ENCODE results near the gene CELF2.

Gene CELF2

GRCh38 chr10:11230498-11231167 is 213.0 kb downstream of the CELF2 start:
- H3K4me1 ChIP-seq (ENCODE audit: insufficient read depth, low read length), result no peaks in the 10 kb centered on the region
- H3K27ac ChIP-seq (ENCODE audit: low read length), result no peak overlapping the region
- H3K9me3 ChIP-seq (ENCODE audit: insufficient read depth, low read depth, low read length), result no peaks in the 10 kb centered on the region
- no peak overlapping the region for H3K4me3 ChIP-seq (ENCODE audit: low read length)
- no peaks in the 10 kb centered on the region for H3K36me3 ChIP-seq (ENCODE audit: insufficient read depth, low read depth, low read length)
- H3K9ac ChIP-seq (ENCODE audit: low read depth, low read length), result no peak overlapping the region
- H3K27me3 ChIP-seq (ENCODE audit: insufficient read depth, low read length), result no peaks in the 10 kb centered on the region

GRCh38 chr10:11231285-11231684 is 213.6 kb downstream of the CELF2 start:
- H3K4me1 ChIP-seq (ENCODE audit: insufficient read depth, low read length), result no peaks in the 10 kb centered on the region
- no peak overlapping the region for H3K27ac ChIP-seq (ENCODE audit: low read length)
- H3K9me3 ChIP-seq (ENCODE audit: insufficient read depth, low read depth, low read length), result no peaks in the 10 kb centered on the region
- H3K36me3 ChIP-seq (ENCODE audit: insufficient read depth, low read depth, low read length), result no peaks in the 10 kb centered on the region
- H3K9ac ChIP-seq (ENCODE audit: low read depth, low read length), result no peak overlapping the region
- no peak overlapping the region for H3K4me3 ChIP-seq (ENCODE audit: low read length)
- H3K27me3 ChIP-seq (ENCODE audit: insufficient read depth, low read length), result no peaks in the 10 kb centered on the region

- Histone ChIP-seq H3K27me3 (ENCODE audit: insufficient read depth, low read length) (no peaks in the 10 kb centered on the region), H3K9me3 (ENCODE audit: insufficient read depth, low read depth, low read length) (no peaks in the 10 kb centered on the region), H3K9ac (ENCODE audit: low read depth, low read length) (no peak overlapping the region), H3K27ac (ENCODE audit: low read length) (no peak overlapping the region), H3K4me1 (ENCODE audit: insufficient read depth, low read length) (no peaks in the 10 kb centered on the region), H3K36me3 (ENCODE audit: insufficient read depth, low read depth, low read length) (no peaks in the 10 kb centered on the region), H3K4me3 (ENCODE audit: low read length) (no peak overlapping the region)
These were observed 214.7 kb downstream of the CELF2 start for GRCh38 chr10:11232222-11232961.

GRCh38 chr10:11234857-11235531 is 217.3 kb downstream of the CELF2 start:
- H3K4me3 ChIP-seq (ENCODE audit: low read length), result no peak overlapping the region
- H3K27ac ChIP-seq (ENCODE audit: low read length), result no peak overlapping the region
- no peaks in the 10 kb centered on the region for H3K27me3 ChIP-seq (ENCODE audit: insufficient read depth, low read length)
- H3K4me1 ChIP-seq (ENCODE audit: insufficient read depth, low read length), result no peaks in the 10 kb centered on the region
- H3K36me3 ChIP-seq (ENCODE audit: insufficient read depth, low read depth, low read length), result no peaks in the 10 kb centered on the region
- H3K9me3 ChIP-seq (ENCODE audit: insufficient read depth, low read depth, low read length), result no peaks in the 10 kb centered on the region
- H3K9ac ChIP-seq (ENCODE audit: low read depth, low read length), result no peak overlapping the region

GRCh38 chr10:11235771-11236170 is 218.1 kb downstream of the CELF2 start:
- Histone ChIP-seq H3K9me3 (ENCODE audit: insufficient read depth, low read depth, low read length) (no peaks in the 10 kb centered on the region), H3K27me3 (ENCODE audit: insufficient read depth, low read length) (no peaks in the 10 kb centered on the region), H3K4me1 (ENCODE audit: insufficient read depth, low read length) (no peaks in the 10 kb centered on the region), H3K27ac (ENCODE audit: low read length) (no peak overlapping the region), H3K4me3 (ENCODE audit: low read length) (no peak overlapping the region), H3K9ac (ENCODE audit: low read depth, low read length) (no peak overlapping the region), H3K36me3 (ENCODE audit: insufficient read depth, low read depth, low read length) (no peaks in the 10 kb centered on the region)

- Histone ChIP-seq H3K9ac (ENCODE audit: low read depth, low read length) (no peak overlapping the region), H3K27ac (ENCODE audit: low read length) (no peak overlapping the region), H3K27me3 (ENCODE audit: insufficient read depth, low read length) (no peaks in the 10 kb centered on the region), H3K9me3 (ENCODE audit: insufficient read depth, low read depth, low read length) (no peaks in the 10 kb centered on the region), H3K4me1 (ENCODE audit: insufficient read depth, low read length) (no peaks in the 10 kb centered on the region), H3K36me3 (ENCODE audit: insufficient read depth, low read depth, low read length) (no peaks in the 10 kb centered on the region), H3K4me3 (ENCODE audit: low read length) (no peak overlapping the region)
These were observed 218.6 kb downstream of the CELF2 start for GRCh38 chr10:11236234-11236633.

GRCh38 chr10:11237571-11237970 is 219.9 kb downstream of the CELF2 start:
- H3K36me3 ChIP-seq (ENCODE audit: insufficient read depth, low read depth, low read length), result no peaks in the 10 kb centered on the region

GRCh38 chr10:11238893-11239292 is 221.2 kb downstream of the CELF2 start:
- Histone ChIP-seq H3K27me3 (ENCODE audit: insufficient read depth, low read length) (no peaks in the 10 kb centered on the region), H3K9me3 (ENCODE audit: insufficient read depth, low read depth, low read length) (no peaks in the 10 kb centered on the region), H3K36me3 (ENCODE audit: insufficient read depth, low read depth, low read length) (no peaks in the 10 kb centered on the region), H3K27ac (ENCODE audit: low read length) (no peak overlapping the region), H3K4me1 (ENCODE audit: insufficient read depth, low read length) (no peaks in the 10 kb centered on the region), H3K9ac (ENCODE audit: low read depth, low read length) (no peak overlapping the region), H3K4me3 (ENCODE audit: low read length) (no peak overlapping the region)

More at GRCh38 chr10:11237571-11237970, 219.9 kb downstream of the CELF2 start:
- Histone ChIP-seq H3K9ac (ENCODE audit: low read depth, low read length) (no peak overlapping the region), H3K9me3 (ENCODE audit: insufficient read depth, low read depth, low read length) (no peaks in the 10 kb centered on the region), H3K27ac (ENCODE audit: low read length) (no peak overlapping the region), H3K27me3 (ENCODE audit: insufficient read depth, low read length) (no peaks in the 10 kb centered on the region), H3K4me1 (ENCODE audit: insufficient read depth, low read length) (no peaks in the 10 kb centered on the region), H3K4me3 (ENCODE audit: low read length) (no peak overlapping the region)

GRCh38 chr10:11240641-11241040 is 223.0 kb downstream of the CELF2 start:
- Histone ChIP-seq H3K4me3 (ENCODE audit: low read length) (no peak overlapping the region), H3K36me3 (ENCODE audit: insufficient read depth, low read depth, low read length) (no peaks in the 10 kb centered on the region), H3K9me3 (ENCODE audit: insufficient read depth, low read depth, low read length) (no peaks in the 10 kb centered on the region), H3K9ac (ENCODE audit: low read depth, low read length) (no peak overlapping the region), H3K27me3 (ENCODE audit: insufficient read depth, low read length) (no peaks in the 10 kb centered on the region), H3K4me1 (ENCODE audit: insufficient read depth, low read length) (no peaks in the 10 kb centered on the region), H3K27ac (ENCODE audit: low read length) (no peak overlapping the region)

GRCh38 chr10:11242443-11243387 is 225.0 kb downstream of the CELF2 start:
- no peaks in the 10 kb centered on the region for H3K27me3 ChIP-seq (ENCODE audit: insufficient read depth, low read length)
- H3K9ac ChIP-seq (ENCODE audit: low read depth, low read length), result no peak overlapping the region
- no peak overlapping the region for H3K4me3 ChIP-seq (ENCODE audit: low read length)
- H3K4me1 ChIP-seq (ENCODE audit: insufficient read depth, low read length), result no peaks in the 10 kb centered on the region
- H3K9me3 ChIP-seq (ENCODE audit: insufficient read depth, low read depth, low read length), result no peaks in the 10 kb centered on the region
- H3K36me3 ChIP-seq (ENCODE audit: insufficient read depth, low read depth, low read length), result no peaks in the 10 kb centered on the region
- H3K27ac ChIP-seq (ENCODE audit: low read length), result no peak overlapping the region
